ENCODE results near the gene SLC66A2.

SLC66A2 gene

GRCh38 chr18:79949697-79950487 is 1.6 kb downstream of the SLC66A2 start:
- no peak for DNase-seq

- peak in 2 of 3 experiments; percentile 15 to 67 for DNase-seq
Measured at GRCh38 chr18:79948719-79949411, 2.6 kb downstream of the SLC66A2 start.

- no peak for DNase-seq
Measured at GRCh38 chr18:79947881-79948610, 3.4 kb downstream of the SLC66A2 start.

GRCh38 chr18:79947054-79947755 is 4.2 kb downstream of the SLC66A2 start:
- DNase-seq, result no peak

GRCh38 chr18:79945118-79946042 is 6.1 kb downstream of the SLC66A2 start:
- peak in 1 of 3 experiments; percentile 20 for DNase-seq

- no peak for DNase-seq
Measured at GRCh38 chr18:79944746-79945117, 6.7 kb downstream of the SLC66A2 start.

- DNase-seq, result peak in 2 of 3 experiments; percentile 28 to 57
Measured at GRCh38 chr18:79944126-79944731, 7.2 kb downstream of the SLC66A2 start.

- DNase-seq, result no peak
Measured at GRCh38 chr18:79943608-79944125, 7.8 kb downstream of the SLC66A2 start.

GRCh38 chr18:79942786-79943607 is 8.5 kb downstream of the SLC66A2 start:
- no peak for DNase-seq

- DNase-seq, result no peak
Measured at GRCh38 chr18:79942211-79942610, 9.2 kb downstream of the SLC66A2 start.

GRCh38 chr18:79941473-79942119 is 9.9 kb downstream of the SLC66A2 start:
- no peak for DNase-seq

GRCh38 chr18:79940814-79941472 is 10.5 kb downstream of the SLC66A2 start:
- DNase-seq, result no peak

GRCh38 chr18:79940126-79940813 is 11.2 kb downstream of the SLC66A2 start:
- no peak for DNase-seq

- no peak for DNase-seq
Measured at GRCh38 chr18:79939096-79939495, 12.4 kb downstream of the SLC66A2 start.

- DNase-seq, result no peak
Measured at GRCh38 chr18:79938196-79938595, 13.3 kb downstream of the SLC66A2 start.

GRCh38 chr18:79937103-79937860 is 14.2 kb downstream of the SLC66A2 start:
- no peak for DNase-seq

- DNase-seq, result no peak
Measured at GRCh38 chr18:79936641-79937040, 14.8 kb downstream of the SLC66A2 start.

- DNase-seq, result no peak
Measured at GRCh38 chr18:79935925-79936324, 15.5 kb downstream of the SLC66A2 start.

Data from NCI-H1417 (cell line).